WTC11 (cell line): Measurements from ENCODE around the gene LENG1. TPM values are rescaled to one million over a fixed set of nuclear protein-coding genes. Genes with fewer than 3 reads are reported as not detected.
A peak's percentile ranks its signal among the peaks of the same experiment; 100 is the strongest.

Experiments
- ATAC-seq: fragments of 200-7000 bp; cut with Tn5 transposase; 2 replicates; pipeline ENCODE4 v1.10.0; 2021; ENCODE audit warnings: mild to moderate bottlenecking, moderate library complexity
- CTCF ChIA-PET: fragments of 300-600 bp; sonication (Branson Sonifier 250); formaldehyde crosslinking; loops from one replicate; lab custom pipeline; 2021; ENCODE audit warnings: antibody characterized with exemption; lab: Charles Lee
- POLR2A ChIA-PET: fragments of 350-600 bp; sonication (Branson Sonifier 250); formaldehyde crosslinking; loops from one replicate; lab custom pipeline; 2021; ENCODE audit warnings: antibody characterized with exemption; lab: Charles Lee
- DNase-seq: peaks from one replicate; pipeline ENCODE4 v3.0.0; 2021; ENCODE audit warnings: low spot score
- H3K27ac Mint-ChIP-seq: 2 replicates; pipeline ENCODE4 v1.8.0; 2021; ENCODE audit warnings: mixed read lengths
- H3K27me3 Mint-ChIP-seq: 2 replicates; pipeline ENCODE4 v1.8.0; 2021; ENCODE audit warnings: low read depth, mild to moderate bottlenecking, moderate library complexity, mixed read lengths
- H3K36me3 Mint-ChIP-seq: 2 replicates; pipeline ENCODE4 v1.8.0; 2021; ENCODE audit warnings: mixed read lengths
- H3K4me1 Mint-ChIP-seq: 2 replicates; pipeline ENCODE4 v1.8.0; 2022; ENCODE audit warnings: mixed read lengths
- H3K4me3 Mint-ChIP-seq: 2 replicates; pipeline ENCODE4 v1.8.0; 2021; ENCODE audit warnings: mild to moderate bottlenecking, moderate library complexity, mixed read lengths
- H3K9me3 Mint-ChIP-seq: 2 replicates; pipeline ENCODE4 v1.8.0; 2021; ENCODE audit warnings: mixed read lengths
- E2F1 ChIP-seq: sonication (generic); formaldehyde crosslinking; IDR thresholded peaks from 2 replicates; pipeline ENCODE4 v1.8.0; 2022; ENCODE audit warnings: mild to moderate bottlenecking, missing genetic modification reagents
- ETV6 ChIP-seq: sonication (generic); formaldehyde crosslinking; IDR thresholded peaks from 2 replicates; pipeline ENCODE4 v1.8.1; 2022; ENCODE audit warnings: mild to moderate bottlenecking, missing genetic modification reagents
- FOXK1 ChIP-seq: sonication (generic); formaldehyde crosslinking; IDR thresholded peaks from 2 replicates; pipeline ENCODE4 v1.8.0; 2022; ENCODE audit warnings: mild to moderate bottlenecking, moderate library complexity, missing genetic modification reagents
- FOXP1 ChIP-seq: sonication (generic); formaldehyde crosslinking; IDR thresholded peaks from 2 replicates; pipeline ENCODE4 v1.8.0; 2022; ENCODE audit warnings: missing genetic modification reagents, mild to moderate bottlenecking, moderate library complexity, borderline replicate concordance
- HMGXB4 ChIP-seq: sonication (generic); formaldehyde crosslinking; IDR thresholded peaks from 2 replicates; pipeline ENCODE4 v1.8.1; 2023; ENCODE audit warnings: mild to moderate bottlenecking, moderate library complexity, missing genetic modification reagents
- NFATC4 ChIP-seq: fragments of 250-450 bp; sonication (Bioruptor Pico); IDR thresholded peaks from 2 replicates; pipeline ENCODE4 v1.9.0; 2021; ENCODE audit warnings: mild to moderate bottlenecking
- NFYB ChIP-seq: sonication (generic); formaldehyde crosslinking; conservative IDR thresholded peaks from 2 replicates; pipeline ENCODE4 v1.8.0; 2022; ENCODE audit warnings: low read depth, missing genetic modification reagents
- NR2C2 ChIP-seq: sonication (generic); formaldehyde crosslinking; IDR thresholded peaks from 2 replicates; pipeline ENCODE4 v1.8.0; 2022; ENCODE audit warnings: mild to moderate bottlenecking, missing genetic modification reagents
- SP1 ChIP-seq: sonication (generic); formaldehyde crosslinking; conservative IDR thresholded peaks from 2 replicates; pipeline ENCODE4 v1.8.1; 2022; ENCODE audit warnings: missing genetic modification reagents
- TEAD4 ChIP-seq: sonication (generic); formaldehyde crosslinking; IDR thresholded peaks from 2 replicates; pipeline ENCODE4 v1.8.0; 2022; ENCODE audit warnings: mild to moderate bottlenecking, missing genetic modification reagents
- ZNF138 ChIP-seq: sonication (generic); formaldehyde crosslinking; conservative IDR thresholded peaks from 2 replicates; pipeline ENCODE4 v1.8.1; 2022; ENCODE audit warnings: mild to moderate bottlenecking, moderate library complexity, missing genetic modification reagents
- ZSCAN18 ChIP-seq: fragments of 250-450 bp; sonication (Bioruptor Pico); IDR thresholded peaks from 2 replicates; pipeline ENCODE4 v2.1.2; 2022; ENCODE audit warnings: mild to moderate bottlenecking, moderate library complexity
- total RNA-seq: library from RNA; stranded (reverse); gene quantifications from 3 replicates; pipeline ENCODE4 v1.2.3, GENCODE V29; 2021

LENG1 gene
- total RNA-seq, 1 experiment from 2014 or later, result 4.9 TPM

GRCh38 chr19:54136864-54137698 lies 22.4 kb downstream of the LENG1 start:
- peaks cover 35% of the 10 kb centered on the region for H3K4me1 Mint-ChIP-seq
- CTCF ChIA-PET, result interaction anchor here (0.8 to 2.7 kb wide), 25 partner anchors 13 to 616 kb away, joined by 3 to 19 read pairs (median 5); partner anchors contain the start of genes LENG1, MBOAT7, MYADM and PRKCG

GRCh38 chr19:54136086-54136863 lies 23.2 kb downstream of the LENG1 start:
- peak; percentile 64; the same call in 1 of the 2 replicates for TF ChIP-seq ETV6
- TF ChIP-seq NFATC4 (CRISPR knock-in tag), result no peak
- H3K27ac Mint-ChIP-seq, result peak overlapping the region; percentile 98
- ATAC-seq (0 out of 2 replicates have a peak, but pooled peaks have one; percentile 0), DNase-seq (no peak)
- H3K27me3 Mint-ChIP-seq, result no peaks in the 10 kb centered on the region
- peaks cover 35% of the 10 kb centered on the region for H3K4me1 Mint-ChIP-seq
- peak overlapping the region; percentile 92 for H3K4me3 Mint-ChIP-seq
- no peaks in the 10 kb centered on the region for H3K9me3 Mint-ChIP-seq
- H3K36me3 Mint-ChIP-seq, result peaks cover 12% of the 10 kb centered on the region
- ChIA-PET POLR2A (interaction anchor here (0.9 to 2.8 kb wide), 9 partner anchors 14 to 269 kb away, joined by 3 to 23 read pairs (median 5); partner anchors contain the start of genes LENG1, MBOAT7, MYADM and PRPF31), CTCF (interaction anchor here (0.8 to 2.7 kb wide), 23 partner anchors 12 to 364 kb away, joined by 3 to 19 read pairs (median 6); partner anchors contain the start of genes LENG1, MBOAT7, MYADM and PRKCG)

More at GRCh38 chr19:54136864-54137698, 22.4 kb downstream of the LENG1 start:
- POLR2A ChIA-PET, result interaction anchor here (0.6 to 2.8 kb wide), 13 partner anchors 13 to 270 kb away, joined by 3 to 23 read pairs (median 3); partner anchors contain the start of genes LENG1, MBOAT7, MYADM and PRPF31
- Mint-ChIP-seq H3K36me3 (peaks cover 6% of the 10 kb centered on the region; the same call in 1 of the 2 replicates), H3K27ac (peak overlapping the region; percentile 98), H3K4me3 (peak overlapping the region; percentile 92), H3K27me3 (no peaks in the 10 kb centered on the region), H3K9me3 (no peaks in the 10 kb centered on the region)
- DNase-seq (peak; percentile 100), ATAC-seq (peak; percentile 89)
- no peak for TF ChIP-seq FOXP1 (CRISPR knock-in tag)
- TF ChIP-seq SP1 (CRISPR knock-in tag), result peak; percentile 82
- TF ChIP-seq FOXK1, result peak; percentile 60; the same call in 1 of the 2 replicates
- peak; percentile 97 for TF ChIP-seq NFYB (CRISPR knock-in tag)

- ChIA-PET POLR2A (no interaction called here), CTCF (no interaction called here)
- Mint-ChIP-seq H3K9me3 (no peaks in the 10 kb centered on the region), H3K4me3 (no peak overlapping the region), H3K27me3 (no peaks in the 10 kb centered on the region)
- no peak for DNase-seq
- no peak for ATAC-seq
- no peak for TF ChIP-seq E2F1
- TF ChIP-seq TEAD4, result no peak
- no peak for TF ChIP-seq NR2C2
- no peak for TF ChIP-seq HMGXB4
- TF ChIP-seq ZSCAN18 (CRISPR knock-in tag), result no peak
- no peak for TF ChIP-seq ZNF138 (CRISPR knock-in tag)
- TF ChIP-seq, all 79 proteins: peak for 0
- Mint-ChIP-seq H3K36me3 (peaks cover 20% of the 10 kb centered on the region), H3K4me1 (peaks cover 20% of the 10 kb centered on the region), H3K27ac (peak overlapping the region; percentile 54)
Observed at GRCh38 chr19:54133957-54134590, 25.4 kb downstream of the LENG1 start.
